Hepatocyte (in vitro differentiated cells): ENCODE data around the gene PPP6R2.

Experiments
- EZH2 ChIP-seq: fragments of 200-600 bp; sonication (generic); IDR thresholded peaks from 2 replicates; pipeline ENCODE4 v1.6.1; 2016; ENCODE audit warnings: antibody characterized with exemption, mild to moderate bottlenecking, borderline replicate concordance
- EZH2phosphoT487 ChIP-seq: fragments of 200-600 bp; sonication (generic); IDR thresholded peaks from one replicate; pipeline ENCODE4 v1.6.1; 2018; ENCODE audit warnings: antibody characterized with exemption, mild to moderate bottlenecking, low read depth, moderate library complexity; ENCODE audit not compliant: unreplicated experiment, severe bottlenecking
- TF ChIP-seq, protein P1 (sequence below): fragments of 200-600 bp; sonication (generic); IDR thresholded peaks from 2 replicates; pipeline ENCODE4 v1.5.1; 2016; ENCODE audit warnings: antibody characterized with exemption, mild to moderate bottlenecking; ENCODE audit not compliant: poor library complexity

- TF ChIP-seq, protein P1, sequence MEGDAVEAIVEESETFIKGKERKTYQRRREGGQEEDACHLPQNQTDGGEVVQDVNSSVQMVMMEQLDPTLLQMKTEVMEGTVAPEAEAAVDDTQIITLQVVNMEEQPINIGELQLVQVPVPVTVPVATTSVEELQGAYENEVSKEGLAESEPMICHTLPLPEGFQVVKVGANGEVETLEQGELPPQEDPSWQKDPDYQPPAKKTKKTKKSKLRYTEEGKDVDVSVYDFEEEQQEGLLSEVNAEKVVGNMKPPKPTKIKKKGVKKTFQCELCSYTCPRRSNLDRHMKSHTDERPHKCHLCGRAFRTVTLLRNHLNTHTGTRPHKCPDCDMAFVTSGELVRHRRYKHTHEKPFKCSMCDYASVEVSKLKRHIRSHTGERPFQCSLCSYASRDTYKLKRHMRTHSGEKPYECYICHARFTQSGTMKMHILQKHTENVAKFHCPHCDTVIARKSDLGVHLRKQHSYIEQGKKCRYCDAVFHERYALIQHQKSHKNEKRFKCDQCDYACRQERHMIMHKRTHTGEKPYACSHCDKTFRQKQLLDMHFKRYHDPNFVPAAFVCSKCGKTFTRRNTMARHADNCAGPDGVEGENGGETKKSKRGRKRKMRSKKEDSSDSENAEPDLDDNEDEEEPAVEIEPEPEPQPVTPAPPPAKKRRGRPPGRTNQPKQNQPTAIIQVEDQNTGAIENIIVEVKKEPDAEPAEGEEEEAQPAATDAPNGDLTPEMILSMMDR: no peak
- TF ChIP-seq EZH2 (no peak), EZH2phosphoT487 (no peak)
These were observed 5.7 kb upstream of the PPP6R2 start for GRCh38 chr22:50337262-50338041.
